Effector memory CD8-positive, alpha-beta T cell (primary cell): ENCODE data around the gene MKNK1.
A peak's percentile ranks its signal among the peaks of the same experiment; 100 is the strongest.

Experiments used
- ATAC-seq: fragments of 150-1000 bp; cut with Tn5 transposase; replicated peaks from 2 replicates; pipeline ENCODE4 v1.10.0; 2021; ENCODE audit warnings: mild to moderate bottlenecking, moderate library complexity
- DNase-seq, 3 experiments: peaks; one replicate each; pipeline ENCODE4 v3.0.0; 2021
- H3K27ac Mint-ChIP-seq, 2 donors: one replicate each; pipeline ENCODE4 v1.8.0; 2022; ENCODE audit warnings: mild to moderate bottlenecking in 2 of 2, mixed read lengths in 2 of 2, moderate library complexity in 2 of 2
- H3K27me3 Mint-ChIP-seq, 2 donors: one replicate each; pipeline ENCODE4 v1.8.0; 2022; ENCODE audit warnings: mixed read lengths in 2 of 2
- H3K36me3 Mint-ChIP-seq: one replicate; pipeline ENCODE4 v1.8.0; 2022; ENCODE audit warnings: mild to moderate bottlenecking, moderate library complexity, mixed read lengths; ENCODE audit not compliant: insufficient read depth
- H3K4me1 Mint-ChIP-seq, 2 donors: one replicate each; pipeline ENCODE4 v1.8.0; 2022; ENCODE audit warnings: low read depth in 2 of 2, mixed read lengths in 2 of 2
- H3K4me3 Mint-ChIP-seq, 2 donors: one replicate each; pipeline ENCODE4 v1.8.0; 2022; ENCODE audit warnings: mild to moderate bottlenecking in 2 of 2, mixed read lengths in 2 of 2, moderate library complexity in 2 of 2
- H3K9me3 Mint-ChIP-seq, 2 donors: one replicate each; pipeline ENCODE4 v1.8.0; 2022; ENCODE audit warnings: mixed read lengths in 2 of 2

Gene MKNK1

DNA sequence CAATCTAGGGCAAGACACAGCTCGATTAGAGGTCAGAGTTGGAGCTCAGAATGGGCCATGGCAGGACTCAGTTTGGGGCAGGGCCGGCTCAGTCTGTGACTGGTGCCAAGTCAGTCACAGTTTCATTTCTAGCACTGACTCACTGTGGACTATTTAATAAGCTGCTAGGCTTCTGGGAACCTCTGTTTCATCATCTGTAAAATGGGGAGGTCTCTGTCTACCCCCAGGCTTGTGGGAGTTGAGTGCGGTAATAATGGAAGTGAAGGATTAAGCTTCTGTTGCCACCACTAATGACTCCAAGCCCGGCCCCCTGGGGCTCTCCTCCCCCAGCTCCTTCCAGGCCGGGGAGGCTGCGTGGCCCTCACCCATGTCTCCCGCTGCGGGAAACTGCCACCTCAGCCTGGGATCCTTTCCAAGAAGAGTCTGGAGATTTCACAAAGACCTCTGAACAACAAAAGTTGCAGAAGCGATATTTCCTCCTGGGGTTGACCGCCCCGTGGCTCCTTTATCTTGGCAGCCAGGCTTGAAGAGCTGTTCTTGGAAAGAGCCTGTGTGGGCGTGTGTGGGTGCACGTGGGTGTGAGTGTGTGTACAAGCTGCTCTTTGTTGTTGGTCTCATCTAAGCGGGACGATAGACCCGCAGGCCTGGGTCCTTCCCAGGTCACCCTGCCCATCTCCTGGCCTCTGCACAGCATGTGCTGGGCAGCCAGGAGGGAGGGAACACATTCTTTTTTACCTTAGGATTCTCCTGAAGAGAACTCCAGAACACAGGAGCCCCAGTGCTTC lies 81.7 kb downstream of the MKNK1 start:
- Mint-ChIP-seq H3K27me3 (peaks cover 25 to 58% of the 10 kb centered on the region in 2 donors), H3K36me3 (no peaks in the 10 kb centered on the region), H3K9me3 (no peaks in the 10 kb centered on the region), H3K4me1 (peaks cover 0 to 9% of the 10 kb centered on the region in 2 donors), H3K27ac (peak overlapping the region in 1 of 2 donors; percentile 50), H3K4me3 (peak overlapping the region in 1 of 2 donors; percentile 18)
- no peak for DNase-seq
- ATAC-seq, result peak; percentile 24

DNA sequence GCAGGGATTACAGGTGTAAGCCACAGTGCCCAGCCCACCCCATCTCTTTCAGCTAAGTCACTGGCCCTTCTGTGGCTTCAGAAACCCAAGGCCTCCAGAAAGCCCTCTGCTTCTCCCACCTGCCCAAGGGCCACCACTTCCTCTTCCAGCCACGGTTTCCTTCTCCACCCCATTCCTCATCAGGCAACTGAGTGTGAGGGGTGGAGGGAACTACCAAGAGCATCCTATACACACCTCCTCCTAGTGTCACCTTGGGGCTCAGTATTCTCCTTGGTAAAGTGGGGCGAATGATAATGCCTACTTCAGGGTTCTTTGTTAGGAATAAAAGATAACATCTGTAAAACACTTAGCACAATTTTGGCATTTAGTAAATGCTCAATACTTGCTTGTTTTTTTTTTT lies 82.7 kb downstream of the MKNK1 start:
- H3K4me1 Mint-ChIP-seq, result peaks cover 0 to 11% of the 10 kb centered on the region in 2 donors
- ATAC-seq, result no peak
- no peaks in the 10 kb centered on the region for H3K9me3 Mint-ChIP-seq
- DNase-seq, result no peak
- H3K27ac Mint-ChIP-seq, result peak overlapping the region in 1 of 2 donors; percentile 77
- H3K4me3 Mint-ChIP-seq, result no peak overlapping the region
- H3K27me3 Mint-ChIP-seq, result peaks cover 29 to 64% of the 10 kb centered on the region in 2 donors
- H3K36me3 Mint-ChIP-seq, result no peaks in the 10 kb centered on the region

DNA sequence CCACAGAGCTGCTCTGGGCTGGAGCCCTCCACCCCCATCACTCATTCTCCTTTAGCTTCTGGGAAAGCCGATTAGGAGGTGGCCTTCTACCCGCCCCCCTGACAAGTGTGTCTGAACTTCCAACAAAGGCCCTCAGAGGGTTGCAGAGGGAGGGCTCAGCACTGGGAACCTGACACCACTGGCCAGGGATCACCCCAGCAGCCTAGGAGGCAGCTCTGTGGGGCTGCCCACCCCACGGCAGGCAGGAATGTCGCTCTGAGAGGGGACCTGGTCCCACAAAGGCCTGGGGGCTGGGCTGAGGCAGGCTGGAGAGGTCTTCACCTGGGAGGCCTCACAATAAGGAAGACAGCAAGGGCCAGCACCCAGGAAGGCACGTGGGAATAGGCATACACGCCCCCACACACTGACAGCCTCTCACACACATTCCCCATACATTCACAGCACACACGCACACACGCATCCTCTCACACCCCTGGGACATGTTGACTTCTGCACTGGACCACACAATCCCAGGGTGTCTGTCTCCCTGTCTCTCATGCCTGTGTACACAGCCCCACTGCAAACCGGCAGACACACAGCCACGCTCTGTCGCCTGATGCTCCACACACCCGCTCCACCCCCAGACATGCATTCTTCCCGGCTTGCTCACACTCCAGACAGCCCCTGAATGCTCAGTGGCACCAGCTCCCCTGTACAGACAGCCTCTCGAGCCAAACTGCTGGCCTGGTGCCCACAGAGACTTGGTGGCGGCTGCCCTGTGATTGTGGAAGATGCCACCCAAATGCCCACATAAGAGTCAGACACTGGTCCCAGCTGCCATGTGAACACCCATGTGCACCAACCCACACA lies 83.8 kb downstream of the MKNK1 start:
- Mint-ChIP-seq H3K4me3 (no peak overlapping the region), H3K36me3 (no peaks in the 10 kb centered on the region), H3K27me3 (peaks cover 26 to 64% of the 10 kb centered on the region in 2 donors), H3K27ac (no peak overlapping the region), H3K9me3 (no peaks in the 10 kb centered on the region), H3K4me1 (peaks cover 0 to 11% of the 10 kb centered on the region in 2 donors)
- no peak for DNase-seq
- ATAC-seq, result no peak

DNA sequence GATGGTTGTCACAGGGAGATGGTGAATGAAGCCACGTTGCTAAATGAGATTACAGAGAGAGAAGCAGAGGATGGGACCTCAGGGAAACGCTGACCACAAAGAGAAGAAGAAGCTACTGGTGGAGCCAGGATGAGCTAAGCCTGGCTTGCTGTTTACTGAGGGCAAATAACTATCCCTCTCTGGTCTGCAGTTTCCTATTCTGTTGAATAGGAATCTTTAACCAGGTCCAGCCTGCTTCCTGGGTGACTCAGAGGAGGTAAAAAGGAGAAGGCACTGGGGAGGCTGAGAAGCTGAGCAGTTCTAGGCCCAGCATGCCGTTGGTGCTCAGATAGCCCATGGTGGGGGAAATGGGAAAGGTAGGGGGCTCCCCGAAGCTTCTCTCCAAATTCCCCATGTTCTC lies 84.9 kb downstream of the MKNK1 start:
- H3K9me3 Mint-ChIP-seq, result no peaks in the 10 kb centered on the region
- H3K4me1 Mint-ChIP-seq, result peaks cover 0 to 11% of the 10 kb centered on the region in 2 donors
- peaks cover 25 to 66% of the 10 kb centered on the region in 2 donors for H3K27me3 Mint-ChIP-seq
- no peaks in the 10 kb centered on the region for H3K36me3 Mint-ChIP-seq
- no peak overlapping the region for H3K4me3 Mint-ChIP-seq
- H3K27ac Mint-ChIP-seq, result no peak overlapping the region
- DNase-seq (no peak), ATAC-seq (no peak)

DNA sequence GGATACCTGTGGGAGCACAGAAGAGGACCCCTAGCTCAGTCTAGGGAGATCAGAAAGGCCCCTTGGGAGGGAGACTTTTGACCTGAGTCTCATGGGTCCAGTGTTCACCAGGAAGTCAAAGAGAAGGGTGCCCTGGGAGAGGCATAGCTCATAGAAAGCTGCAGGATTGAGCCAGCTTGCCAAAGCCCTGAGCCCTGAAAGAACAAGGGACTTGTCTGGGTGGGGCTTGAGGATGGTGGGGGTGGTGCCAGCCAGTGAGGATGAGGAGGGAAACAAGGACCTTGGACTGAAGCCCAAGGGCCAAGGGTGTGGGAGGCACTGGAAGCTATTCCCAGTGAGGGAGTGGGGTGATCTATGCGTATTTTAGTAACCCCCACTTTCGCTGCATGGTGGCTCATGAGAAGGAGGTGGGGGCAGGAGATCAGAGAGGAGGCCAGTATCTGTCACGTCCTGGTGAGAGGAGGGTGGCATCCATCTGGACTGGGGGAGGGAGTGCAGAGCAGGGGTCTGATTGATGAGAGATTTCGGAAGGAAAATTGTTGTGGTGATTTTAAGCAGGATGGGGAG lies 86.1 kb downstream of the MKNK1 start:
- Mint-ChIP-seq H3K27ac (no peak overlapping the region), H3K36me3 (no peaks in the 10 kb centered on the region)

DNA sequence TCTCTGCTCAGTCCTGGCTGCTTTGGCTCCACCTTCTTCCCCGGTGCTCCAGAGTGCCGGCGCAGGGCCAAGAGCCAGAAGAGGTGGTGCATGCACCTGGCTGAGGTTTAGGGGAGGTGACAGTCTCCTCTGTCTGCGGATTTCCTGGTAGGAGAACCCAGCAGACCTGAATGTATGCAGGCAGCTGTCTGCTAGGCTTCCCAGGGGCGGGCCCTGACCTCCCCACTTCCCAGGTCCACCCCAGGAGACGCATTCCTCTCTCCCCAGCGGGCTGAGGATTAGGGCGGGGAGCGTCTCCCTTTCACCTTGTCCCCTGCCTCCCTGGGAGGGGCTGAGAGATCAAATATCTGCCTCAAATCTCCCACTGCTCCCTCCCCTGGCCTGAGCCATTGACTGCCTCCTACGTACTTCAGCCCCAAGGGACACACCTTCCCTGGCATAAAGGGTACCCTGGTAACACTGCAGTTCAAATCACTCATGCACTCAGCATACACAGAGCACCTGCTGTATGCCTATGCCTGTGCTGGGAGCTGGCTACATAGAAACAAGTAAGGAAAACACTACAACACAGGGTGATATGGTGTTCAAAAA lies 87.0 kb downstream of the MKNK1 start:
- Mint-ChIP-seq H3K4me1 (peaks cover 0 to 5% of the 10 kb centered on the region in 2 donors), H3K27me3 (peaks cover 38 to 81% of the 10 kb centered on the region in 2 donors), H3K27ac (no peak overlapping the region), H3K4me3 (no peak overlapping the region), H3K36me3 (no peaks in the 10 kb centered on the region), H3K9me3 (no peaks in the 10 kb centered on the region)
- ATAC-seq (peak; percentile 26), DNase-seq (no peak)

More for the DNA sequence above, 86.1 kb downstream of the MKNK1 start:
- Mint-ChIP-seq H3K4me3 (no peak overlapping the region), H3K9me3 (no peaks in the 10 kb centered on the region), H3K27me3 (peaks cover 28 to 72% of the 10 kb centered on the region in 2 donors), H3K4me1 (peaks cover 0 to 11% of the 10 kb centered on the region in 2 donors)
- no peak for DNase-seq
- no peak for ATAC-seq

DNA sequence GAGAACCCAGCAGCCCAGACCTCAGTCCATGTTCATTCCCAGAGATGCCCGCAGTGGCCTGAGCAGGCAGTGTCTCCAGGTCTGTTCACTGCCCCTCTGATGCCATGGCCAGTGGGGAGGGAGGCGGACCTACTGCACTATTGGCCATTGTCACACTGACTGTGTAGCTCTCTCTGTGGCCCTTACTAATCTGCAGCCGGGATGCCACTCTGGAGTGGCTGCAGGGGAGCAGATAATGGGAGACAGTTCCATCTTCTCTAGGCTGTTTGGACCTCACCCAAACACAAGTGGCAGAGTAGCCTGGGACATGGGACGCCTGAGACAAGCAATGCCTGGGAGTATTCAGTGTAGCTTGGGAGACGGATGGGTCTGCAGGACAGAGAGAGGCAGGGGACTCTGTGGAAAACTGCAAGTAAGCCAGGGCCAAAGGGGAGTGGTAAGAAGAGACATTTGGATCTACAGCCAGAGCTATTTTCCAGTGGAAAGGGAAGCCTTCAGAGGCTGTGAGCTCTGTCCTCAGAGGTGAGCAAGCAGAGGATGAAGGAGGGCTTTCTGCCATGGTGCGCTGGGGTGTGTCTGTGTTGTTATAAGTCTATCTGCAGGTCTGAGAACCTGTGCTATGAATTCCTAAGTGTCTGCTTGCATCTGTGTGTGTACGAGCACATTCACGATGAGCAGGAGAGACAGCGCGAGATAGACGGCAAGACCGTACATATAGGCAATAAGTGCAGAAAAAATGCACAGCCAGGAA lies 87.7 kb downstream of the MKNK1 start:
- H3K27ac Mint-ChIP-seq, result no peak overlapping the region
- peaks cover 0 to 2% of the 10 kb centered on the region in 2 donors for H3K4me1 Mint-ChIP-seq
- no peaks in the 10 kb centered on the region for H3K9me3 Mint-ChIP-seq
- H3K4me3 Mint-ChIP-seq, result no peak overlapping the region
- no peak for ATAC-seq
- DNase-seq, result no peak
- no peaks in the 10 kb centered on the region for H3K36me3 Mint-ChIP-seq
- H3K27me3 Mint-ChIP-seq, result peaks cover 39 to 88% of the 10 kb centered on the region in 2 donors

DNA sequence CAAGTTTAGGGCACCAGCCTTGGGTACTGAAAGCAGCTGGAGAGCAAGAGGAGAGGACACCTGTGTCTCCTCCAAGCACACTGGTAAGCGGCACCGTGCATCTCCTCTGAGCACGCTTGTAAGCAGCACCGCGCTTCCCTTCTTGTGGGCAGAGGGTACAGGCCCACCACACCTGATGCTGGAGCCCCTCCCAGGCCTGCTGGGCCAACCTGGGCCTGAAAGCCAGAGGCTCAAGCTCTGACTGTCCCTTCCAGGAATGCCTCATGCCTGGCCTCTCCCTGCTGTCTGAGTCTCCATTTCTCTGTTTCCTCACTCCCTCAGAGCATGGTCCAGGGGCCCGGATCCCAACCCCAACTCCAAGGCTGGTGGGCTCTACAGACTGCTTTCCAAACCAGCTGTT lies 88.5 kb downstream of the MKNK1 start:
- no peak overlapping the region for H3K4me3 Mint-ChIP-seq
- no peak for ATAC-seq
- no peak for DNase-seq
- H3K4me1 Mint-ChIP-seq, result peaks cover 0 to 2% of the 10 kb centered on the region in 2 donors
- peaks cover 39 to 92% of the 10 kb centered on the region in 2 donors for H3K27me3 Mint-ChIP-seq
- H3K9me3 Mint-ChIP-seq, result no peaks in the 10 kb centered on the region
- no peak overlapping the region for H3K27ac Mint-ChIP-seq
- no peaks in the 10 kb centered on the region for H3K36me3 Mint-ChIP-seq

DNA sequence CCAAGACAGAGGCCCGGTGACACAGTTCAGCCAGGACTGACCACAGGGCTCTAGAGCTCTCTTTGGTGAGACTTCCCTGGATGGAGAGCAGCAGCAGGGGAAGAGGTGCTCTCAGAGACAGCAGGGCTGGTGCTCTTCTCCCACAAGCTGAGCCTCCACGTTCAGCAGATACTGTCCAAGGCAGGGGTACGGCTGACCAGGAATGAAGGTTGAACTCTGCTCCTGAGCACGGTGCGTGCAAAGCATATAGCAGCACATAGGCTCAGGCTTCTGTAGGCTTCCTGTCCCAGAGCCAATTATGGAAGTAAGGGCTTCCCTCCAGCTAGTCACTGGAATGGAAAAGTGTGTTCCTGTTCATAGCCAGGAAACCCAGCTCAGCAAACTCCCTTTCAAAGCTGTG lies 90.5 kb downstream of the MKNK1 start:
- no peak for ATAC-seq
- H3K27ac Mint-ChIP-seq, result no peak overlapping the region
- H3K36me3 Mint-ChIP-seq, result no peaks in the 10 kb centered on the region
- peaks cover 39 to 78% of the 10 kb centered on the region in 2 donors for H3K27me3 Mint-ChIP-seq
- H3K4me1 Mint-ChIP-seq, result peaks cover 0 to 2% of the 10 kb centered on the region in 2 donors
- no peak overlapping the region for H3K4me3 Mint-ChIP-seq
- no peak for DNase-seq
- no peaks in the 10 kb centered on the region for H3K9me3 Mint-ChIP-seq

DNA sequence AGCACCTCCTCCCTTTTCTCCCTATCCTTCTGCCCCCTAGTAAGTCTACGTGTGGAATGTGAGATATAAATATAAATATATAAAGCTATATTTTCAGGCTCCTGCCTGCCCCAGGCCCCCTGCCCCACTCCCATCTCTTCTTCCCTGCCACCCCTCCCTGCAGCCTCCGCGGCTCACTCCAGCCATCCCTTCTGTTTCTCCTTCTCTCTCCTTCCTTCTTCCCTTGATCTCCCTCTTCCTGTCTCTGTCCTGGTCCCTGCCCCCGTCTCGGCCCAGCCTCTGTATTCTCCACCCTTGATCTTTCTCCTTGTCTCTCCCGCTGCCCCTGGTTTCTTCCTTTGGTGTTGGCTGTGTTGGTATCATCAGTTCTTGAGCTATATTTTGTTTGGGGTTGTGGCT lies 91.3 kb downstream of the MKNK1 start:
- DNase-seq, result no peak
- Mint-ChIP-seq H3K4me1 (peaks cover 0 to 2% of the 10 kb centered on the region in 2 donors), H3K9me3 (no peaks in the 10 kb centered on the region), H3K36me3 (no peaks in the 10 kb centered on the region), H3K4me3 (no peak overlapping the region), H3K27ac (no peak overlapping the region), H3K27me3 (peaks cover 36 to 78% of the 10 kb centered on the region in 2 donors)
- no peak for ATAC-seq

DNA sequence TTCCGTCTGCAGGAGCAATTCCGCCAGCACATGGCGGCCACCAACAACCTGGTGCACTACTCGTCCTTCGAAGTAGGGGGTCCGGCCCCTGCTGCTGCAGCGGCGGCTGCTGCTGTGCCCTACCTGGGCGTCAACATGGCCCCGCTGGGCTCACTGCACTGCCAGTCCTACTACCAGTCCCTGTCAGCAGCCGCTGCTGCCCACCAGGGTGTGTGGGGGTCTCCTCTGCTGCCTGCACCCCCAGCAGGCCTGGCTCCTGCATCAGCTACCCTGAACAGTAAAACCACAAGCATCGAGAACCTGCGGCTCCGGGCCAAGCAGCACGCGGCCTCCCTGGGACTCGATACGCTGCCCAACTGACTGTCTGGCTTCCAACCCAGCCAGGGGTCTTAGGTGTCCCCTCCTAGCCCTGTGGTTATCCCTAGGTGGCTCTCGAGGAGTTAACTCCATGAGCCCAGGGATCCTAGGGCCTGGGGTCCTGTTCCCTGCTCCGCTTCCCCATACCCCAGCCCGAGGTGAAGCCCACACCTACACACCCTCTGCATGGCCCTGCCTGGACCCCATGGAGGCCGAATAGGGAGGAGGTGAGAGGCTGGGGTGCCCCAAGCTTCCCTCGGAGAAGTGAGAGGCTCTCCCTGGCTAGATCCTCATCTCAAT lies 91.8 kb downstream of the MKNK1 start:
- H3K9me3 Mint-ChIP-seq, result no peaks in the 10 kb centered on the region
- H3K27me3 Mint-ChIP-seq, result peaks cover 33 to 78% of the 10 kb centered on the region in 2 donors
- ATAC-seq, result no peak
- no peak overlapping the region for H3K4me3 Mint-ChIP-seq
- peaks cover 0 to 2% of the 10 kb centered on the region in 2 donors for H3K4me1 Mint-ChIP-seq
- H3K36me3 Mint-ChIP-seq, result no peaks in the 10 kb centered on the region
- DNase-seq, result no peak
- no peak overlapping the region for H3K27ac Mint-ChIP-seq

DNA sequence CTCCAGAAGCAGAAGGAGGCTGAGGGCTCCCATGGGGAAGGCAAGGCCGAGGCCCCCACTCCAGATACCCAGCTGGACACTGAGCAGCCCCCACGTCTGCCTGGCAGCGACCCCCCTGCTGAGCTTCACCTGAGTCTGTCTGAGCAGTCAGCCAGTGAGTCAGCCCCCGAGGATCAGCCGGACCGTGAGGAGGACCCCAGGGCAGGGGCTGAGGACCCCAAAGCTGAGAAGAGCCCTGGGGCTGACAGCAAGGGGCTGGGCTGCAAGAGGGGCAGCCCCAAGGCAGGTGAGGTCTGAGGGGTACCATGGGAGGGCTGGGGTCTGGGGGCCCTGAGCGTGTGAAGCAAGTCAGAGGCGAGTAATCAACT lies 93.1 kb downstream of the MKNK1 start:
- no peaks in the 10 kb centered on the region for H3K9me3 Mint-ChIP-seq
- peaks cover 28 to 78% of the 10 kb centered on the region in 2 donors for H3K27me3 Mint-ChIP-seq
- H3K27ac Mint-ChIP-seq, result no peak overlapping the region
- DNase-seq (no peak), ATAC-seq (no peak)
- no peak overlapping the region for H3K4me3 Mint-ChIP-seq
- H3K4me1 Mint-ChIP-seq, result no peaks in the 10 kb centered on the region
- H3K36me3 Mint-ChIP-seq, result no peaks in the 10 kb centered on the region
